ENCODE results near the gene RNF148.

The RNF148 gene

GRCh38 chr7:122674502-122674901 is 28.2 kb downstream of the RNF148 start:
- no peak overlapping the region for H3K4me3 ChIP-seq (ENCODE audit: low read length)
- DNase-seq (ENCODE audit: low read depth), result no peak
- no peak for TF ChIP-seq CTCF (IDR thresholded peaks at IDR 0.05; ENCODE audit: insufficient read depth, low read depth, low read length, missing control alignments)

- H3K4me3 ChIP-seq (ENCODE audit: low read length), result no peak overlapping the region
- no peak for TF ChIP-seq CTCF (IDR thresholded peaks at IDR 0.05; ENCODE audit: insufficient read depth, low read depth, low read length, missing control alignments)
- no peak for DNase-seq (ENCODE audit: low read depth)
Measured at GRCh38 chr7:122673951-122674350, 28.8 kb downstream of the RNF148 start.

- H3K4me3 ChIP-seq (ENCODE audit: low read length), result no peak overlapping the region
Measured at GRCh38 chr7:122672536-122672935, 30.2 kb downstream of the RNF148 start.

GRCh38 chr7:122663733-122664132 is 39.0 kb downstream of the RNF148 start:
- DNase-seq (ENCODE audit: low read depth), result no peak
- no peak for TF ChIP-seq CTCF (IDR thresholded peaks at IDR 0.05; ENCODE audit: insufficient read depth, low read depth, low read length, missing control alignments)
- H3K4me3 ChIP-seq (ENCODE audit: low read length), result no peak overlapping the region

More at GRCh38 chr7:122672536-122672935, 30.2 kb downstream of the RNF148 start:
- DNase-seq (ENCODE audit: low read depth), result no peak
- no peak for TF ChIP-seq CTCF (IDR thresholded peaks at IDR 0.05; ENCODE audit: insufficient read depth, low read depth, low read length, missing control alignments)

- H3K4me3 ChIP-seq (ENCODE audit: low read length), result no peak overlapping the region
- no peak for DNase-seq (ENCODE audit: low read depth)
- TF ChIP-seq CTCF (IDR thresholded peaks at IDR 0.05; ENCODE audit: insufficient read depth, low read depth, low read length, missing control alignments), result no peak
Measured at GRCh38 chr7:122658856-122659255, 43.9 kb downstream of the RNF148 start.

- H3K4me3 ChIP-seq (ENCODE audit: low read length), result no peak overlapping the region
- no peak for DNase-seq (ENCODE audit: low read depth)
- TF ChIP-seq CTCF (IDR thresholded peaks at IDR 0.05; ENCODE audit: insufficient read depth, low read depth, low read length, missing control alignments), result no peak
Measured at GRCh38 chr7:122653685-122654084, 49.0 kb downstream of the RNF148 start.

- TF ChIP-seq CTCF (IDR thresholded peaks at IDR 0.05; ENCODE audit: insufficient read depth, low read depth, low read length, missing control alignments), result no peak
- no peak overlapping the region for H3K4me3 ChIP-seq (ENCODE audit: low read length)
- DNase-seq (ENCODE audit: low read depth), result peak; percentile 4
Measured at GRCh38 chr7:122652876-122653275, 49.8 kb downstream of the RNF148 start.
